H1 (cell line): ENCODE measurements around the gene SOX30. TPM values are rescaled to one million over a fixed set of nuclear protein-coding genes. Genes with fewer than 3 reads are reported as not detected.

Source experiments
- CTCF ChIP-seq, 3 experiments: IDR thresholded peaks; 1 replicate in 2 of 3; 2 replicates in 1 of 3; pipeline versions ENCODE4 v1.5.1 to v1.6.1; 2011; ENCODE audit warnings: low read length in 3 of 3, mild to moderate bottlenecking in 3 of 3, inconsistent platforms in 2 of 3, low read depth in 1 of 3, moderate library complexity in 1 of 3; ENCODE audit not compliant: insufficient read depth in 1 of 3; ENCODE audit errors: control extremely low read depth in 1 of 3
- RBBP5 ChIP-seq: IDR thresholded peaks from 2 replicates; pipeline ENCODE4 v1.7.1; 2012; ENCODE audit warnings: low read depth, mild to moderate bottlenecking, inconsistent platforms, low read length, moderate library complexity, borderline replicate concordance
- polyA plus RNA-seq, 7 experiments: library from polyadenylated mRNA; depleted of rRNA in 3 of 7; stranded (reverse) in 5 of 7; unstranded in 2 of 7; fragments of >200 nt in 5 of 7; fragments of 200-250 nt in 2 of 7; gene quantifications; 1 replicate in 5 of 7; 2 replicates in 1 of 7; 4 replicates in 1 of 7; pipeline versions ENCODE4 v1.2.1 to v1.2.3, GENCODE V29; 2011 to 2013; ENCODE audit warnings: missing spikeins in 2 of 7, mixed read lengths in 2 of 7
- total RNA-seq: library from RNA; stranded (reverse); fragmentation: NEBNext Ultra II Directional; extraction: Animal tissue kit (Norgen Biotek cat#: 25700); gene quantifications from 2 replicates; pipeline ENCODE4 v1.2.1, GENCODE V29; 2021

SOX30 gene
- total and polyA plus RNA-seq, 2 of the 8 experiments (the other 6 are each of a cell fraction or from before 2014, with no cell fraction given), result 0.35 TPM; not detected in 1

GRCh38 chr5:157578079-157578780 lies 74.0 kb downstream of the SOX30 start (continued):
- TF ChIP-seq CTCF (IDR thresholded peaks at IDR 0.05; ENCODE audit: control extremely low read depth in 1 of 3, insufficient read depth in 1 of 3, low read depth in 1 of 3, low read length in 3 of 3) (no peak), RBBP5 (no peak)
- TF ChIP-seq, all 59 proteins: peak for 0
